GM21381 (cell line): ENCODE measurements around the gene FAM111B.
"Not testable (repeated sequence)": the region's sequence is repeated elsewhere in the genome, so short reads cannot be mapped to it uniquely, and the experiment has no call there.

Experiments used
- ATAC-seq: cut with Tn5 transposase; IDR thresholded peaks from one replicate; pipeline ENCODE4 v1.9.1; 2021; ENCODE audit warnings: mild to moderate bottlenecking, moderate library complexity; ENCODE audit not compliant: unreplicated experiment

Gene FAM111B, protein sequence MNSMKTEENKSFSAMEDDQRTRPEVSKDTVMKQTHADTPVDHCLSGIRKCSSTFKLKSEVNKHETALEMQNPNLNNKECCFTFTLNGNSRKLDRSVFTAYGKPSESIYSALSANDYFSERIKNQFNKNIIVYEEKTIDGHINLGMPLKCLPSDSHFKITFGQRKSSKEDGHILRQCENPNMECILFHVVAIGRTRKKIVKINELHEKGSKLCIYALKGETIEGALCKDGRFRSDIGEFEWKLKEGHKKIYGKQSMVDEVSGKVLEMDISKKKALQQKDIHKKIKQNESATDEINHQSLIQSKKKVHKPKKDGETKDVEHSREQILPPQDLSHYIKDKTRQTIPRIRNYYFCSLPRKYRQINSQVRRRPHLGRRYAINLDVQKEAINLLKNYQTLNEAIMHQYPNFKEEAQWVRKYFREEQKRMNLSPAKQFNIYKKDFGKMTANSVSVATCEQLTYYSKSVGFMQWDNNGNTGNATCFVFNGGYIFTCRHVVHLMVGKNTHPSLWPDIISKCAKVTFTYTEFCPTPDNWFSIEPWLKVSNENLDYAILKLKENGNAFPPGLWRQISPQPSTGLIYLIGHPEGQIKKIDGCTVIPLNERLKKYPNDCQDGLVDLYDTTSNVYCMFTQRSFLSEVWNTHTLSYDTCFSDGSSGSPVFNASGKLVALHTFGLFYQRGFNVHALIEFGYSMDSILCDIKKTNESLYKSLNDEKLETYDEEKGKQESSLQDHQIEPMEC

DNA sequence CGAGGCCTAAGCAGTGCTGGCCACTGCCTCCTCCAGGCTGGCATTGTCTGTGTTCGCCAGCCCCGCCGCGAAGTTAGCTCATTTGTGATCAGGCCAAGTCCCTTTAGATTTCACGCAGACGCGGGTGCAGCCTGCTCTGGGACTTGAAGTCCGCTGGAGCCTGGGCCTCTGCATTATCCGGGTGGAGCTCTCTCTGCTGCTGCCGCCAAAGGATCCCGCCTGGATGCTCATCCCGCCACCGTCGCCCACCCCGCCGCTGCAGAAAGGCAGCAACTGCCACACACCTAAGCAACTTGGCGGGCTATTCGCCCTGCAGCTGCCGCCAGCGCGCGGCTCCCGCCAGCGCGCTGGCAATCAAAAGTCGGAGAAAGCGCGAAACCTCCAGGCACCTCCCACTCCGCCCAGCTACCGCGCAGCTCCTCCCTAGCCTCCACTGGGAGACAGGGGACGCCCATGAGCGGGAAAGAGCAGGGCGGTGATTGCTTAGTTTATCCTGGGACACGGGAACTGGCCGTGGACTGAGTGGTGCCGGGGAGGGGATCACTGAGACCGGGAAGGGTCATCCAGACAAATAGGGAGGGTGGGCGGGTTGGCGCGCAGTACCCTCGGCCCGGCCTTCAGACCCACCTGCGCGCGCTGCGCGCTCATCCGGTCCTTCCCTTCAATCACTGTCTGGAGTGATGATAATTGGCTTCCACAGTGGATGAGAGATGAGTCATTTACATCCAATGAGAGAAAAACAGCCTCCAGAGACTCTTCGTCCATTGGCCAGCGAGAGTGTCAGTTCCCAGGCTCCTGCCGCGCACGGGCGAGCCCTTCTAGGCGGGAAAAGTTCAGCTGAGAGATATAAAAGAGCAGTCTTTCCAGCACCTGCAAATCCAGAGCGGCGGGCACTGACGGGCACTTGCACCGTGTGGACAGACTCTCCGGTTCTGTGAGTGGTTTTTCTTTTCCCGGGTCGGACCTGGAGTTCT is at the start of gene FAM111B:
TSS of gene FAM111B (plus strand) at position 875 of the 974 bp plus-strand sequence. CDS start 2,389 bp downstream, outside the sequence.
- ATAC-seq = peak; percentile 67

DNA sequence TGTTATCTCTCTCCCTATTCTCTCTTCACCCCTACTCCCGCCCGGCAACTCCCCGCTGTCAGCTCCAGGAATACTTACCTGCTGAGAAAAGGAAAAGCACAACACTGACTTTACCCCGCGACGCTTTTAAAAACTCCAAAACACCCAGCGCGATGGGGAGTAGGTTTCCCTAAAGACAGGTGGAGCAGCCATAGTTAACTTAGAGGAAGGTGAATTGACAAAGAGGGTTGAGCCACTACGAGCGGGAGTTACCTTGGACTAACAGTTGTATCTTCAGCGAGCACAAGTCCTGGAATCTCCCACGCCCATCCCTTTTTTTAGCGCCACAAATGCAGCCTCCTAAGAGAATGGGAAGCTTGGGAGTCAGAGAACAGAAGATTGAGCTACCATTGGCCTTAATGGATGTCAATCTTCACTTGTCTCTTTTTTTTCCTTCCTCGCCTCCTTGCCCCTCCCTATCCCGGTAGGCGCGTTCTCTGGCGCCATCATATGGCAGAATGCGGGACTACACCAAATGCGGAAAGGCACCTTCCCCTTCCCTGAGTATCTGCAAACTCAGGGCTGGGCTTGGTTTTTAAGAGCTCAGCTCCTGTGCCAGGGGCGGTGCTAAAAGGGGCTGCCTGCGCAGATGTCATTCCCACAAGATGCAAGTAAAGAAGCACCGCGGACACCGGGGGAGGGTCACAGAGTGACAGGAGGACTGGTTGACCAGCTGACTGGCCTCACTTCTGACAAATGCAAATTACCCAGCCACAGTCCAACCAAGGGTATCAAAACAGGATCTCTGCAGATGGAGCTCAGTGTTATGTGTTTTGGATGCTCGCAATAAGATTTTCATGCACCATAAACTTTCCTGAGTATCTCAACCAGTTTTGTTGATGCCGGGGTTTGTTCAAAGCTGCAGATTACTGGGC is 48.7 kb upstream of the FAM111B start:
- peak; percentile 91 for ATAC-seq

DNA sequence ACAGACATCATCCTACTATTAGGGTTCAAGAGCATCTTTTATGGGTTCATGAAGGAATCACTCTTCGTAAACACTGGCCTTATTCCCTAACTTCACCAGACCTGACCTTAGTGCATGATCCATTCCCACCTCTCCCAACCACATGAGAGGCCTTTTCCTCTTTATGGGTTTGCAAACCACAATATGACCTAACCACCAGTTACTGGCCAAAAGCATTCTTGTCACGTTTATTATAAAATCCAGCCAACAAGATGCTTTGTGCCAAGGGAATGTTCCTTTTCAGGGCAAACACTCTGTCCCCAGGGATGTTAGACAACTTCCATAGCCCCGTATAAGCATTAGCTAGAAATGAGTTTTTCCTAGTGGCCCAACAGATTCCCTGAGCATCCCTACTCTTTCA is 46.9 kb upstream of the FAM111B start:
- ATAC-seq = not testable (repeated sequence)

DNA sequence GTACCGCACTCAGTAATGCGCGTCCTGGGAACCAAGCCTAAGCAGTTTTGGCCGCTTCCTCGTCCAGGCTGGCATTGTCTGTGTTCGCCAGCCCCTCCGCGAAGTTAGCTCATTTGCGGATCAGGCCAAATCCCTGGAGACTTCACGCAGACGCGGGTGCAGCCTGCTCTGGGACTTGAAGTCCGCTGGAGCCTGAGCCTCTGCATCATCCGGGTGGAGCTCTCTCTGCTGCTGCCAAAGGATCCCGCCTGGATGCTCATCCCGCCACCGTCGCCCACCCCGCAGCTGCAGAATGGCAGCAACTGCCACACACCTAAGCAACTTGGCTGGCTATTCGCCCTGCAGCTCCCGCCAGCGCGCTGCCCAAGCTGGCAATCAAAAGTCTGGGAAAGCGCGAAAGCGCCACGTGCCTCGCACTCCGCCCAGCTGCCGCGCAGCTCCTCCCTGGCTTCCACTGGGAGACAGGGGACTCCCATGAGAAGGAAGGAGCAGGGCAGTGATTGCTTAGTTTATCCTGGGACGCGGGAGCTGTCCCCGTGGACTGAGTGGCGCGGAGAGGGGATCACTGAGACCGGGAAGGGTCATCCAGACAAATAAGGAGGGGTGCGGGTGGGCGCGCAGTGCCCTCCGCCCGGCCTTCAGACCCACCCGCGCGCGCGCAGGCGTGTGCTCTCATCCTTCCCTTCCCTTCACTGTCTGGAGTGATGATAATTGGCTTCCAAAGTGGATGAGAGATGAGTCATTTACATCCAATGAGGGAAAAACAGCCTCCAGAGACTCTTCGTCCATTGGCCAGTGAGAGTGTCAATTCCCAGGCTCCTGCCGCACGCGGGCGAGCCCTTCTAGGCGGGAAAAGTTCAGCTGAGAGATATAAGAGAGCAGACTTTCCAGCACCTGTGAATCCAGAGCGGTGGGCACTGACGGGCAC is 44.2 kb upstream of the FAM111B start:
- ATAC-seq = no peak

DNA sequence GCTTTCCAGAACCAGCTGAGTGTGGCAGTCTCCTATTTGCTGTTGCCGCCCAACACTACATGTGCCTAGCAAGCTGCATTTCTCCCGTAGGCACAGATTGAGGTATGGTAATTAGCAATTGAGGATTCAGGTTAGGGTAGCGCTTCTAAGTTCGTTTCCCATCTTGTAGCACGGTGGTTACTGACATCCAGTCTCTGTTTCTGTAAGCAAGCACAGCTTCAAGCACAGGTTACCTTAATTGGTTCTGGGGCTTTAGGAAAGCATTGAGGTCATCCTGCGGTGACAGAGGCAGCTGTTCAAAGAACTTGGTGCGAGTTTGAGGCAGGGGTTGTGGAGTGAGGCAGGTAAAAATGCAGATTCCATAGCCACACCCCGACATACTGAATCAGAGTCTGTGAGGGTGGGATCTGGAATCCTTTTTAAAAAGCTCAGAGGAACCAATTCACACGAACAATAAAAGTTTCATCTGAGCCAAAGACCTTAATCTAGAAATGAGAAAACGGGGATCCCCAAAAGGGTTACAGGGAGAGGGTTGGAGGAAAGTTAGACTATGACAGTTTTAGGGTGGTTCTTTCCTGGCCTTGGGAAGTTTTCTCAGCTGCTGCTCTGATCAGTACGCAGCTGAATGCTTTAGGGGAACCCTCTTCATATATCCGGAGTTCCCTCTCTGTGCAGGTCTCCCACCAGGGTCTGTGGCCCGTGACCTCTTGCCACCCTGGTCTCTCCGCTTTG is 42.9 kb upstream of the FAM111B start:
- ATAC-seq = peak; percentile 47

- ATAC-seq = no peak
These were observed 38.0 kb upstream of the FAM111B start for GRCh38 chr11:59069087-59069486.

DNA sequence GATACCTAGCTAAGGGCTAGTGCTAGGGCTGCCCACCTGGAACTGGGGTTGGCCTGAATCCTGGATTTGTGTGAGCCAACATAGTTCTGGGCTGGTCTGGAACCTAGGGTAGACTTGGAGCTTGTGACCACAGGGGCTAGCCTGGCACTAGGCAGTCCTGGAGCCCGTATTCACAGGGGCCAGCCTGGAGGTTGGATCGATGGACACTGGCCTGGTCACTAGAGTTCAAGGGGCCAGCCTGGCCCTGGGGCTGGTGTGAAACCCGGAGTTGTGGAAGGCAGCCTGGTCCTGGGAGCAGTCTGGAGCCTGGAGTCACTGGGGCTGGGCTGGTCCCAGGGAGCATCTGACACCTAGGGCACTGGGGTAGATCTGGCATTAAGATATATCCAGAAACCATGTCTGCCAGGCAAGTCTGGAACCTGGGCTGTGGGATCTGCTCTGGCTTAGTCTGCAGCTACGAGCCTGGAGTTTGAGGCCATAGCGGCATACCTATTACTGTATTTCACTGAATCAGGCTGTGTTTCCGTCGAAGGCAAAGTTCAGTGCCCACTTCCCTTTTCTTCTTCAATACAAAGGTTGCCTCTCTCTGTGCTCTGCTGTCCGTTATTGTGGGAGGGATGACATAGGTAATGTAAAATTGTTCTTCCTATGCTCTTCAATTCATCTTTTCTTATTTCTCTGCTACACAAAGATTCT is 30.0 kb upstream of the FAM111B start:
- peak; percentile 83 for ATAC-seq

DNA sequence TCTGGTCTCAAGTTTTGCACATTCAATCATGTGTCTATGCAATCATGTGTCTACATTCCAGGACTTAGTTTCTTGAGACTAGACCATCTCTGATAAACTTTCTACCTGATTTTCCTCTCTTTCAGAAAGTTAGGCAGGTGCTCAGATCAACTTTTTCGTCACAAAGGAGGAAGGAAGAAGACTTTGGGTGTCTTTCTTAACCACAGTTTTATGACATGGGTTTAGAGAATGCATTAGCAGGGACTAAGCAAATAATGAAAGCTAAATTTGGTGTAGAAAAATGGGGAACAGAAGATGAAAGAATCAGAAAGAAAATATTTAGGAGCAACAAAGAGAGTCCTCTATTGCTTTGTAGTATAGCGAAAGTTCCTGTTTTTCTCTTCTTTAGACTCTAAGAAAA is 28.6 kb upstream of the FAM111B start:
- no peak for ATAC-seq

- ATAC-seq = no peak
These were observed 28.0 kb upstream of the FAM111B start for GRCh38 chr11:59079086-59079485.

- not testable (repeated sequence) for ATAC-seq
These were observed 26.6 kb upstream of the FAM111B start for GRCh38 chr11:59080421-59080820.

DNA sequence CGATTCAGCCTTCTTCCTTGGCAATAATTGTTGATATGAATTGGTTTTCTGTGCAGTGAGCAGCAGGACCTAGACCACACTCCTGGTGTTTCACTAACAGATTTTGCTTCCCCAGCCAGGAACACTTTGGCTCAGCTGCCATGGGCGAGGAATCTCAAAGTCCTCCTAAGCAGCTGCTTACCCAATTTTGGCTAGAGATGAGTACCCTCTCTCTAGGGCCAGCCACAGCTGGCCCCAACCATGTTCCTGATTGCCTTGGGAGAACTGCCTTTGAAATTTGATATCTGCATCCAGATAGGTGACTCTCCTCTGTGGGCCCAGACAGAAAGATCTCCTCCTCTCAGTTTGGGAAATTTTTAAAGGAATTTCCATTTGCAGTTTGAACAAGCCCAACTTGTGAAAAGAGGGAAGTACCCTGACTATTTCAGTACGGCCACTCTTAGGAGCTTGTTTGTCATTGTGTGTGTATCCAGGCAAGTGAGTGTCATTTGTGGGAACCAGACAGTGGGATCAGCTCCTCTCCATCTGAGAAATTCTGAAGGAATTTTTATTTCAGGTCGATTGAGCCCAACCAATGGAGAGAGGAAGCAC is 25.5 kb upstream of the FAM111B start:
- ATAC-seq = not testable (repeated sequence)

GRCh38 chr11:59086007-59086406 is 21.0 kb upstream of the FAM111B start, which contains the start of gene GLYATL1B:
TSS of gene GLYATL1B (plus strand) at chr11:59086307. CDS start at chr11:59086307, 0 bp downstream.
- not testable (repeated sequence) for ATAC-seq

GRCh38 chr11:59088162-59088561 is 18.9 kb upstream of the FAM111B start:
- ATAC-seq = no peak

DNA sequence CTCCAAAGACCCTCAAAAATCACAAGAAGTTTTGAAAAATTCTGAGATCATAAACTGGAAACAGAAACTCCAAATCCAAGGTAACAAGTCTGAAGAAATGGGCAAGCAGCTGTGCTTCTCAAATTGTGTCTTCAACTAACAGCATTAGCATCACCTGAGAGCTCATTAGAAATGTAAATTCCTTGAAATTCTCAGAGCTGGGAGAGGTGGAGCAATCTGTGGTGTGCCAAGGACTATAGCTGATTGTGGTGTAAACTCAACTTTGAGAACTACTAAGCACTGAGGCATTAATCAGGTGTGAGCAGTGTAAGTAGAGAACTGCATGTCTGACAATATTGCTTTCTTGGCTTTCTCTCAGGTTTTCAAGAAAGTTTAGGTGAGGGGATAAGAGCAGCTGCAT is 13.5 kb upstream of the FAM111B start:
- ATAC-seq = not testable (repeated sequence)

- peak; percentile 76 for ATAC-seq
These were observed 11.8 kb upstream of the FAM111B start for GRCh38 chr11:59095225-59095624.

GRCh38 chr11:59095972-59096575 is 11.0 kb upstream of the FAM111B start:
- not testable (repeated sequence) for ATAC-seq
